Measurements from ENCODE around the gene B3GNT7. TPM values are rescaled to one million over a fixed set of nuclear protein-coding genes. Genes with fewer than 3 reads are reported as not detected.

B3GNT7 gene
- total RNA-seq, 1 experiment from 2014 or later: 6.1 TPM

- RAD21 ChIA-PET (ENCODE audit: low non-redundant PET in 1 of 2, low total read pairs in 2 of 2, uncharacterized antibody in 2 of 2, unreplicated experiment in 2 of 2): no interaction called here
- peaks cover 0 to 5% of the 10 kb centered on the region in 2 experiments; a peak in 1 of 4 replicates for H3K4me1 ChIP-seq (ENCODE audit: control insufficient read depth in 1 of 2, insufficient read depth in 2 of 2, low read length in 2 of 2)
- no peak overlapping the region for H3K4me3 ChIP-seq (replicated peaks in 1 of 2; ENCODE audit: low read depth in 1 of 2, low read length in 2 of 2)
- no peak for DNase-seq (ENCODE audit: low read depth, low spot score)
- no peaks in the 10 kb centered on the region for H3K9me2 ChIP-seq (ENCODE audit: insufficient read depth)
- CTCF ChIA-PET: no interaction called here
- no peak for ATAC-seq
- H4K20me1 ChIP-seq (ENCODE audit: insufficient read depth): no peaks in the 10 kb centered on the region
- no TSS peak for BruUV-seq (replicated peaks)
- no peak overlapping the region for H3K9ac ChIP-seq (ENCODE audit: low read length)
- intact Hi-C loops (cut with micrococcal nuclease): no loop called here
- H2AFZ ChIP-seq (ENCODE audit: low read depth, low read length, poor library complexity, severe bottlenecking): no peak overlapping the region
- H3K9me3 ChIP-seq (ENCODE audit: control insufficient read depth in 1 of 2, insufficient read depth in 1 of 2, low read depth in 1 of 2, low read length in 2 of 2): no peaks in the 10 kb centered on the region
- H3K4me2 ChIP-seq (ENCODE audit: low read length): no peak overlapping the region
- H3K36me3 ChIP-seq (ENCODE audit: control insufficient read depth in 1 of 2, insufficient read depth in 2 of 2, low read length in 2 of 2): no peaks in the 10 kb centered on the region
- H3K27me3 ChIP-seq (ENCODE audit: insufficient read depth, low read length): no peaks in the 10 kb centered on the region
- no peak for TF ChIP-seq POLR2AphosphoS5 (IDR thresholded peaks at IDR 0.05; ENCODE audit: low read depth, low read length)
- no peak for TF ChIP-seq ZFX (IDR thresholded peaks at IDR 0.05)
- no peak for TF ChIP-seq EZH2 (IDR thresholded peaks at IDR 0.05)
- TF ChIP-seq RAD21 (IDR thresholded peaks at IDR 0.05; ENCODE audit: low read depth): no peak
- TF ChIP-seq POLR2A (IDR thresholded peaks at IDR 0.05; ENCODE audit: borderline replicate concordance, extremely low read depth, insufficient read depth, insufficient read length): no peak
- TF ChIP-seq, protein P1, sequence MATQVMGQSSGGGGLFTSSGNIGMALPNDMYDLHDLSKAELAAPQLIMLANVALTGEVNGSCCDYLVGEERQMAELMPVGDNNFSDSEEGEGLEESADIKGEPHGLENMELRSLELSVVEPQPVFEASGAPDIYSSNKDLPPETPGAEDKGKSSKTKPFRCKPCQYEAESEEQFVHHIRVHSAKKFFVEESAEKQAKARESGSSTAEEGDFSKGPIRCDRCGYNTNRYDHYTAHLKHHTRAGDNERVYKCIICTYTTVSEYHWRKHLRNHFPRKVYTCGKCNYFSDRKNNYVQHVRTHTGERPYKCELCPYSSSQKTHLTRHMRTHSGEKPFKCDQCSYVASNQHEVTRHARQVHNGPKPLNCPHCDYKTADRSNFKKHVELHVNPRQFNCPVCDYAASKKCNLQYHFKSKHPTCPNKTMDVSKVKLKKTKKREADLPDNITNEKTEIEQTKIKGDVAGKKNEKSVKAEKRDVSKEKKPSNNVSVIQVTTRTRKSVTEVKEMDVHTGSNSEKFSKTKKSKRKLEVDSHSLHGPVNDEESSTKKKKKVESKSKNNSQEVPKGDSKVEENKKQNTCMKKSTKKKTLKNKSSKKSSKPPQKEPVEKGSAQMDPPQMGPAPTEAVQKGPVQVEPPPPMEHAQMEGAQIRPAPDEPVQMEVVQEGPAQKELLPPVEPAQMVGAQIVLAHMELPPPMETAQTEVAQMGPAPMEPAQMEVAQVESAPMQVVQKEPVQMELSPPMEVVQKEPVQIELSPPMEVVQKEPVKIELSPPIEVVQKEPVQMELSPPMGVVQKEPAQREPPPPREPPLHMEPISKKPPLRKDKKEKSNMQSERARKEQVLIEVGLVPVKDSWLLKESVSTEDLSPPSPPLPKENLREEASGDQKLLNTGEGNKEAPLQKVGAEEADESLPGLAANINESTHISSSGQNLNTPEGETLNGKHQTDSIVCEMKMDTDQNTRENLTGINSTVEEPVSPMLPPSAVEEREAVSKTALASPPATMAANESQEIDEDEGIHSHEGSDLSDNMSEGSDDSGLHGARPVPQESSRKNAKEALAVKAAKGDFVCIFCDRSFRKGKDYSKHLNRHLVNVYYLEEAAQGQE (IDR thresholded peaks at IDR 0.05; ENCODE audit: low read depth): no peak
- TF ChIP-seq CTCF (IDR thresholded peaks at IDR 0.05 in 2 of 3, conservative IDR thresholded peaks at IDR 0.05 in 1 of 3; ENCODE audit: borderline replicate concordance in 1 of 3, insufficient read depth in 1 of 3, low read depth in 2 of 3, low read length in 2 of 3): no peak
- TF ChIP-seq ZNF274 (IDR thresholded peaks at IDR 0.05; ENCODE audit: low read depth, low read length): no peak
- no peak for TF ChIP-seq CBX3 (IDR thresholded peaks at IDR 0.05; ENCODE audit: low read depth)
- no peak for TF ChIP-seq YY1 (IDR thresholded peaks at IDR 0.05; ENCODE audit: extremely low read depth, insufficient replicate concordance, low read depth, low read length)
- TF ChIP-seq JUND (IDR thresholded peaks at IDR 0.05): no peak
- TF ChIP-seq, protein P2, sequence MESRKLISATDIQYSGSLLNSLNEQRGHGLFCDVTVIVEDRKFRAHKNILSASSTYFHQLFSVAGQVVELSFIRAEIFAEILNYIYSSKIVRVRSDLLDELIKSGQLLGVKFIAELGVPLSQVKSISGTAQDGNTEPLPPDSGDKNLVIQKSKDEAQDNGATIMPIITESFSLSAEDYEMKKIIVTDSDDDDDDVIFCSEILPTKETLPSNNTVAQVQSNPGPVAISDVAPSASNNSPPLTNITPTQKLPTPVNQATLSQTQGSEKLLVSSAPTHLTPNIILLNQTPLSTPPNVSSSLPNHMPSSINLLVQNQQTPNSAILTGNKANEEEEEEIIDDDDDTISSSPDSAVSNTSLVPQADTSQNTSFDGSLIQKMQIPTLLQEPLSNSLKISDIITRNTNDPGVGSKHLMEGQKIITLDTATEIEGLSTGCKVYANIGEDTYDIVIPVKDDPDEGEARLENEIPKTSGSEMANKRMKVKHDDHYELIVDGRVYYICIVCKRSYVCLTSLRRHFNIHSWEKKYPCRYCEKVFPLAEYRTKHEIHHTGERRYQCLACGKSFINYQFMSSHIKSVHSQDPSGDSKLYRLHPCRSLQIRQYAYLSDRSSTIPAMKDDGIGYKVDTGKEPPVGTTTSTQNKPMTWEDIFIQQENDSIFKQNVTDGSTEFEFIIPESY (IDR thresholded peaks at IDR 0.05; ENCODE audit: extremely low read depth, insufficient replicate concordance, low read length): no peak
- no peak for TF ChIP-seq EZH2phosphoT487 (IDR thresholded peaks at IDR 0.05; ENCODE audit: borderline replicate concordance)
- TF ChIP-seq, protein P3, sequence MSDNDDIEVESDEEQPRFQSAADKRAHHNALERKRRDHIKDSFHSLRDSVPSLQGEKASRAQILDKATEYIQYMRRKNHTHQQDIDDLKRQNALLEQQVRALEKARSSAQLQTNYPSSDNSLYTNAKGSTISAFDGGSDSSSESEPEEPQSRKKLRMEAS (IDR thresholded peaks at IDR 0.05): no peak
- no peak for TF ChIP-seq SIN3A (IDR thresholded peaks at IDR 0.05; ENCODE audit: low read depth)
- TF ChIP-seq SRF (IDR thresholded peaks at IDR 0.05; ENCODE audit: low read depth): no peak
- TF ChIP-seq FOSL1 (IDR thresholded peaks at IDR 0.05; ENCODE audit: low read depth): no peak
- TF ChIP-seq EGR1 (IDR thresholded peaks at IDR 0.05; ENCODE audit: low read depth): no peak
- TF ChIP-seq ELF1 (IDR thresholded peaks at IDR 0.05; ENCODE audit: borderline replicate concordance, low read depth): no peak
- H3K27ac ChIP-seq (ENCODE audit: low read depth, low read length): no peak overlapping the region
- POLR2A ChIA-PET: no interaction called here
- no peaks in the 10 kb centered on the region for H3K79me2 ChIP-seq (ENCODE audit: insufficient read depth, low read length)
Measured at GRCh38 chr2:231423176-231423575, 27.7 kb downstream of the B3GNT7 start.
